ENCODE data around the gene TJP3. TPM values are rescaled to one million over a fixed set of nuclear protein-coding genes. Genes with fewer than 3 reads are reported as not detected.

Gene TJP3
- total RNA-seq, 1 donor from 2014 or later, result not detected

DNA sequence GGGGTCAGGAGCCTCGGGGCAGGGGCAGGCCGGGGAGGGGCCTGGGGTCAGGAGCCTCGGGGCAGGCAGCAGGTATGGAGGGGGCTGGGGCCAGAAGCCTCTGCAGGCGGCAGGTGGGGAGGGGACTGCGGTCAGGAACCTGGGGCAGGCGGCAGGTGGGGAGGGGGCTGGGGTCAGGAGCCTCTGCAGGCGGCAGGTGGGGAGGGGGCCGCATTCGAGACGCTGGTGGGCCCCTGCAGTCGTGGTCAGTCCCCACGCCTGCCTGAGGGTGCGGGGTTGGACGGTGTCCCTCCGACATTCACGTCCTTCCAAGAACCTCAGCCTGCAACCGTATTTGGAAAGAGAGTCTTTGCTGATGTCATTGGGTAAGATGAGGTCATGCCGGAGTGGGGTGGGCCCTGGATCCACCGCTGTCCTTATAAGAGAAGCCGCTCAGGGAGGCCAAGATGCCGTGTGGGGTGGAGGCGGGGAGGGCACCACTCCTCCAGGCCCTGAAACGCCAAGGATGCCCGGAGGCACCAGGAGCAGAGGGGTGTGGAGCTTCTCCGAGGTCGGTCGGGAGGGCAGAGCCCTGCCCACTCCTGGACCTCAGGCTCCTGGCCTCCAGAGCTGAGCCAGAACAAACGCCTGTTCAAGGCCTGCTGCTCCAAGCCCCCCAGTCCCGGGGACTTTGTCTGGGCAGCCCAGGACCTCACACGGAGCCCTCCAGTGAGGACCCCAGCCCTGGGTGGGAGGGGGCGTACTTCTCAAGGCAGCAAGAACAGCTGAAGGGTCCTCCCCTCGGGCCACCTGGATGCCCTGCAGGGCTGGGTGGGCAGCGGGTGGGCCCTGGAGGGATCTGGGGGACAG lies 38.0 kb upstream of the TJP3 start:
- intact Hi-C loops (cut with DNase I), result loop anchor here (5.0 kb wide), 1 partner anchor 537 kb away; no protein-coding TSS in a partner anchor
- peak; percentile 84 for DNase-seq (ENCODE audit: low spot score)

DNA sequence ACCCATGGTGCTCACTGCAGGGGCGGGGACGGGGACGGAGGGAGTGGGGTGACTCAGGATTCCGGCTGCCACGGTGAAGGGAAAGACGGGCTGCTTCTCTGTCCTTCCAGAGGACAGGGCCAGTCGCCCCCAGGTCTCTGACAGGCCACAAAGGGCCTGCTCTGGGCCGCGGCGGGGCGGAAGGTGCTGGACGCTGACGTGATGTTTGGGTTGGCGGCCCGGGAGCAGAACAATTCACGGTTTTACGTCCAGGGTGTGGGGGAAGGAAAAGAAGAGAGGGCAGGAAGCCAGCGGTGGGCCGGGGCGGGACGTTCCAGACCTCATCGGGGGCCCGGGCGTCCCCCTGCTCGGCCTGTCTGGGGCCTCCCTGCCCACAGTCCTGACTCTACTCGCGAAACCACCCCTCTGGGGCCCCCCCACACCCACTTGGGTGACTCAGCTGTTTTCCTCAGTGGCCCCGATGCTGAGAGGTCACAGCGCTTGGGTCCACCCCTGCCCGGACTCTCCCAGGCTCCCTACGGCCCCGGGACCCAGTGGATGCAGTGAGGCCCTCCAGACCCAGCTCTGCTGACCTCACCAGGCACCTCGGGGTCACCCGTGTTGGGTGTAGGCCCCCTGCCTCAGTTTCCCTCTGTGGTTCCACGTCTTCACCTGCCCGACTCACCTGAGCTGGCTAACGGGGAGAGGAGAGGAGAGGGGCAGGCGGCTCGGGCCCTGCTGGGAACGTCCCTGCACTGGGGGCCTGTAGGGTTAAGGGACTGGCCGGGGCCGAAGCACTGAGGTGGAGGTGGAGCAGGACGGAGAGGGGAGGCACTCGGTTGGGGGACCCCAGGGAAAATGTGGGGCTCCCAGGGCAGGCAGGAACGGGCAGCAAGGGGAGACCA lies 37.1 kb upstream of the TJP3 start:
- peak; percentile 90 for DNase-seq (ENCODE audit: low spot score)
- intact Hi-C loops (cut with DNase I), result no loop called here

- intact Hi-C loops (cut with DNase I), result loop anchor here (1.0 kb wide), 1 partner anchor 26 kb away; no protein-coding TSS in a partner anchor
- no peak for DNase-seq (ENCODE audit: low spot score)
Observed at GRCh38 chr19:3671680-3672574, 36.3 kb upstream of the TJP3 start.

- intact Hi-C loops (cut with DNase I), result loop anchor here (1.0 kb wide), 1 partner anchor 26 kb away; no protein-coding TSS in a partner anchor
Observed at GRCh38 chr19:3672575-3672948, 35.6 kb upstream of the TJP3 start.

GRCh38 chr19:3672993-3673392 lies 35.2 kb upstream of the TJP3 start:
- intact Hi-C loops (cut with DNase I), result loop anchor here (1.0 kb wide), 1 partner anchor 25 kb away; no protein-coding TSS in a partner anchor
- DNase-seq (ENCODE audit: low spot score), result no peak

More at GRCh38 chr19:3672575-3672948, 35.6 kb upstream of the TJP3 start:
- no peak for DNase-seq (ENCODE audit: low spot score)

DNA sequence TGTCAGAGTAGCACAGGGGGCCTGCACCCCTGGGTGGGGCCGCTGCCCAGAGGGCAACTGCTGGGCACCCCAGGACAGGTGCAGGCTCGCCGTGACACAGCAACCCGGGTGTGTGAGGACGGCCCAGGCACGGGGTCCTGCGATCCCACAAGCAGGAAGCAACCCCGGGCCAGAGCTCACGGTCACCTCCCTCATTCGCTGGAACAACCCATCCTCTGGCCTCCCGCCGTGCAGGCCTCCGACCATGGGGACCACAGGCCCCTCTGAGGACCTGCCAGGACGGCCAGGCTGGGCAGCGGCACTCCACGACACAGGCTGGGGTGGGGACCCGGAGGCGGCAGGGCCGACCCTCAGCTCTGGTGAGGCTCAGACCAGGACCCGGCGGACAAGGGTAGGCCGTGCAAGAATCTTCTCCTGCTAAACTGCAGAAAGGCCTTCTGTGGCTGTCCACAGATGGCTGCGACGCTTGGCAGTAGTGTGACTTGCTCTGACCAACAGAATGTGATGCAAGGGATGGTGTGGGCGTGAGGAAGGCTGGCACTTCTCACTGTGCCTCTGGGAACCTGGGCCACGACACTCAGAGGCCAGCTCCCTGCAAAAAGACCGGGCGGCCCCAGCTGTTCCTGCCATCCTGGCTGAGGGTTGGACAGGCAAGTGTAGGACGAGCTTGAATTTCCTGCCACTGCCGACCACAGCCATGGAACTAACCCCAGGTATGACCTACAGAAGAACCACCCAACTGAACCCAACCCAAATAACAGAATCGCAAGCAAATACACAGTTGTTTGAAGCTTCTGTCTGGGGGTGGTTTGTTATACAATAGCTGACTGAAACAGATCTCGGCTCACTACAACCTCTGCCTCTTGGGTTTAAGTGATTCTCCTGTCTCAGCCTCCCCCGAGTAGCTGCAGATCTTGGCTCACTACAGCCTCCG lies 34.4 kb upstream of the TJP3 start:
- intact Hi-C loops (cut with DNase I), result no loop called here
- no peak for DNase-seq (ENCODE audit: low spot score)

DNA sequence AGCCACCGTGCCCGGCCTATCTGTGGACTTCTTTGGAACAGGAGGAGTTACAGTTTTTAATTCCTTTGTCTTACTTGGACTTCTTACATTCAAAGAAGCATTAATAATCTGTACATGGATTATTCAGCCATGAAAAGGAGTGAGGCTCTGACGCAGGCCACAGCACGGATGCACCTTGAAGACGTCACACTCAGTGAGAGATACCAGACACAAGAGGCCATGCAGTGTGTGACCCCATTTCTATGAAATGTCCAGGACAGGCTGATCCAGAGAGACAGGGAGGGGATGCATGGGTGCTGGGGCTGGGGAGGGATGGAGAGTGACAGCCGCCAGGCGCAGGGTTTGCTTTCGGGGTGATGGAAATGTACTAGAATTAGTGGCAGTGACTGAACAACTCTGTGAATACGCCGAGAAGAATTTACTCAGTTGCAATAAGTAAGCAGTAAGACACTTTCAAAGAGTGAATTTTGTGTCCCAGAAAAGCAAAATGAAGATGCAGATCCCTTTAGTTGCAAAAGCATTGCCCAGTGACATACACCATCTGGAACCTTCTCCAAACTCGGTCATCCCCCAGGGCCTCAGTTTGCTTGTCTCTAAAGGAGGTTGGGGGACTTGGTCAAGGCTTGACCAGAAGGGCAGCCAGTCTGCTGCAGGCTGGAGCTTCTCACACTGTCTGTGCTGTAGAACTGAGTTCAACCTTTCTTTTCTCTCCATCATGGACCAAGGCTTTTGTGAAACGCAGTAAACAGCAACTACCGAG lies 33.2 kb upstream of the TJP3 start:
- intact Hi-C loops (cut with DNase I), result no loop called here
- DNase-seq (ENCODE audit: low spot score), result no peak

DNA sequence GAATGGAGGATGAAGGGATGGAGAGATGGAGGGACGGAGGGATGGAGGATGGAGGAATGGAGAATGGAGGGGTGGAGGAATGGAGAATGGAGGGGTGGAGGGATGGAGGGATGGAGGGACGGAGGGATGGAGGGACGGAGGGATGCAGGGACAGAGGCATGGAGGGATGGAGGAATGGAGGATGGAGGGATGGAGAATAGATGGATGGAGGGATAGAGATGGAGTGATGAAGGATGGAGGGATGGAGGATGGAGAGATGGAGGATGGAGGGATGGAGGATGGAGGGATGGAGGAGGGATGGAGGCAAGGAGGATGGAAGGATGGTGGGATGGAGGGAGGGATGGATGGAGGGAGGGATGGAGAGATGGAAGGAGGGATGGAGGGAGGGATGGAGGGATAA lies 30.0 kb upstream of the TJP3 start:
- DNase-seq (ENCODE audit: low spot score), result no peak
- intact Hi-C loops (cut with DNase I), result no loop called here

DNA sequence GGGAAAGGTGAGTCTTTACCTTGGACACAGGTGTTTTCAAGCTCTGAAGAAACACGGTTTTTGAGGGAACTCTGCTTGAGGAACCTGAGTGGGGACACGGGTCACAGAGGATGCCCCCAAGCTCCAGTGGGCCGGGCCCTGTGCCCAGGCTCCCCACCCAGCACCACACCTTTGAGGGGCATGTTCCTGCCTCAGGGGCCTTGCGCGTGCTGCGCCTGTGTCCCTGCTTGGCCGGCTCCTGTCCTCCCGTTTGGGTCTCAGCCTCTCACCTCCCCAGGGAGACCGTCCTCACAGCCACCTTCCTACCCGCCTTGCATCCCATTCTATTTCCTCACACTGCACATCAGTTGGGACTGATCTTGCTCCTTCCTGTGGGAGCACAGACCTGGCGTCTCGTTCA lies 29.0 kb upstream of the TJP3 start:
- no peak for DNase-seq (ENCODE audit: low spot score)
- intact Hi-C loops (cut with DNase I), result no loop called here

DNA sequence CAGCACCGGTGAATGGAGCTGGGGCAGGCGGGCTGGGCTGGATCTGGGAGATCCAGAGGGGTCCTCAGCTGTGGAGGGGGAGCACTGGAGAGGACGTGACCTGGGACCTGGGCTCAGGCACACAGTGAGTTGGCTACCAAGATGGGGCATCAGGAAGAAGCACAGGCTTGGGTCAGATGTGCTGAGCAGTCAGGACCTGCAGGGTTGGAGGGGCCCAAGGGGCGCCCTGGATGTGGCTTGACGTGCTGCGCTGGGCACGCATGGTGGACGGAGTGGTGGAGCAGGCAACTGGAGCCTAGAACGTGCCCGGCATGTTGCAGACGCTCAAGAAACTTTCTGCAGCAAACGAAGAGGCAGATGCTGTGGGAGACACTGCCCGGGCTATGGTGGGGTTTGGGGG lies 28.6 kb upstream of the TJP3 start:
- intact Hi-C loops (cut with DNase I), result no loop called here
- DNase-seq (ENCODE audit: low spot score), result no peak

DNA sequence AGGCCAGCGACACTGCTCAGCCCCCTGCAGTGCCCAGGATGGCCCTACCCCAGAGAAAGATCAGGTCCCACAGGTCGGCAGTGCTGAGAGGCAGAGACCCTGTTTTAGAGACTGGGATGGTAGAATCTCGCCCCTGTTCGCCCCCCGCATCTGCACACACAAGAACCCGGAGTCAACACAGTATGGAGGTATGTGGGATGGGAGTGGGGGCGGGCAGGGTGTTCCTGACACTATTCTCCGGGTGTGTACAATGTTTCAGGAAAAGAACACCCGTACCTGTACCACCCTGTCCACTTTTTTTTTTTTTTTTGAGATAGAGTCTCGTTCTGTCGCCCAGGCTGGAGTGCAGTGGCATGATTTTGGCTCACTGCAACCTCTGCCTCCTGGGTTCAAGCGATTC lies 27.2 kb upstream of the TJP3 start:
- intact Hi-C loops (cut with DNase I), result no loop called here
- DNase-seq (ENCODE audit: low spot score), result no peak

DNA sequence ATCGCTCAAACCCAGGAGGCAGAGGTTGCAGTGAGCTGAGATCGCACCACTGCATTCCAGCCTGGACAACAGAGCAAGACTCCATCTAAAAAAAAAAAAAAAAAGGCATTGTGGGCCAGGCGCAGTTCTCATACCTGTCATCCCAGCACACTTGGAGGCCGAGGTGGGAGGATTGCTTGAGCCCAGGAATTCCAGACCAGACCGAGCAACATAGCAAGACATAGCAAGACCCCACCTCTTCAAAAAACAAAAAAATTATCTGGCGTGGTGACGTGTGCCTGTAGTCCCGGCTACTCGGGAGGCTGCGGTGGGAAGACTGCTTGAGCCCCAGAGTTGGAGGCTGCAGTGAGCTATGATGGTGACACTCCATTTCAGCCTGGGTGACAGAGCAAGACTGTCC lies 25.9 kb upstream of the TJP3 start:
- intact Hi-C loops (cut with DNase I), result no loop called here

DNA sequence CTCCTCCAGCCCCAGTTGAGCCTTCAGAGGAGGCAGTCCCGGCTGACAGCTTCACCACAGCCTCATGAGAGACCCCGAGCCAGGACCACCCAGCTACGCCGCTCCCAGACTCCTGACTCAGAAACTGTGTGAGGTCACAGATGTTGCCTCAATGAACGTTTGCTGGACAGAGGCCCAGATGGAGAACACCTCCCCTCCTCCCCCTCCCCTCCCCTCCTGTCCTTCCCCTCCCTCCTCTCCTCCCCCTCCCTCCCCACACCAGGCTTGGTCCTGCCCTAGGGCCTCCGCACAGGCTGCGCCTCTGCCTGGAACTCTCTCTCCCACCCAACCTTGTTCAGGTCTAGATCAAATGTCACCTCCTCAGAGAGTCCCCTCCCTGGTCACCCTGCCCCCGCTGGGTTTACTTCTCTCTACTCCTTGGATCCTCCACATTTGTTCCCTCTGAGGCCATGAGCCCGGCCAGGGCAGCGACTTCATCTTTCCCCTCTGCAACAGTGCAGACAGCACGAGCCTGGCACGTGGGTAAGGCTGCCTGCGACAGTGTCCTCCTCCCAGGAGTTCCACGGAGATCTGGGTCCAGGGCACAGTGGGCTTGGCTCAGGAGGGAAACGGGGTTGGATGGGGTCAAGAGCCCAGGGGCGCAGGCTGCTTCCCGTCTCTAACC lies 25.3 kb upstream of the TJP3 start:
- intact Hi-C loops (cut with DNase I), result no loop called here
- DNase-seq (ENCODE audit: low spot score), result no peak

More for the DNA sequence above, 25.9 kb upstream of the TJP3 start:
- no peak for DNase-seq (ENCODE audit: low spot score)

GRCh38 chr19:3683405-3684053 lies 24.7 kb upstream of the TJP3 start:
- peak; percentile 85 for DNase-seq (ENCODE audit: low spot score)
- intact Hi-C loops (cut with DNase I), result no loop called here

- DNase-seq (ENCODE audit: low spot score), result no peak
- intact Hi-C loops (cut with DNase I), result no loop called here
Observed at GRCh38 chr19:3684054-3684816, 23.9 kb upstream of the TJP3 start.

- intact Hi-C loops (cut with DNase I), result no loop called here
- DNase-seq (ENCODE audit: low spot score), result no peak
Observed at GRCh38 chr19:3684817-3685410, 23.3 kb upstream of the TJP3 start.

All from cardiac septum (tissue), 1 donor.